NCI-H774 (cell line): ENCODE measurements around the gene NAA38.
"Not testable (repeated sequence)": the region's sequence is repeated elsewhere in the genome, so short reads cannot be mapped to it uniquely, and the experiment has no call there.

Experiments
- DNase-seq: peaks from one replicate; lab custom pipeline; 2025; lab: John Stamatoyannopoulos, UW

The NAA38 gene

GRCh38 chr17:7823581-7824001, 33.8 kb downstream of the NAA38 start:
- DNase-seq: no peak

- DNase-seq: no peak
Observed at GRCh38 chr17:7822126-7822525, 35.2 kb downstream of the NAA38 start.

GRCh38 chr17:7820231-7820630, 37.1 kb downstream of the NAA38 start:
- no peak for DNase-seq

GRCh38 chr17:7818746-7819645, 38.4 kb downstream of the NAA38 start:
- DNase-seq: no peak

- DNase-seq: no peak
Observed at GRCh38 chr17:7818026-7818425, 39.3 kb downstream of the NAA38 start.

GRCh38 chr17:7817643-7817964, 39.8 kb downstream of the NAA38 start:
- DNase-seq: no peak

GRCh38 chr17:7816926-7817642, 40.3 kb downstream of the NAA38 start:
- no peak for DNase-seq

- no peak for DNase-seq
Observed at GRCh38 chr17:7814969-7815368, 42.4 kb downstream of the NAA38 start.

- DNase-seq: no peak
Observed at GRCh38 chr17:7811251-7811650, 46.1 kb downstream of the NAA38 start.

GRCh38 chr17:7809791-7810343, 47.5 kb downstream of the NAA38 start:
- DNase-seq: not testable (repeated sequence)

- no peak for DNase-seq
Observed at GRCh38 chr17:7809086-7809790, 48.1 kb downstream of the NAA38 start.

- no peak for DNase-seq
Observed at GRCh38 chr17:7807206-7807605, 50.2 kb downstream of the NAA38 start.
